Measurements from ENCODE around the gene DNAH1.

DNA sequence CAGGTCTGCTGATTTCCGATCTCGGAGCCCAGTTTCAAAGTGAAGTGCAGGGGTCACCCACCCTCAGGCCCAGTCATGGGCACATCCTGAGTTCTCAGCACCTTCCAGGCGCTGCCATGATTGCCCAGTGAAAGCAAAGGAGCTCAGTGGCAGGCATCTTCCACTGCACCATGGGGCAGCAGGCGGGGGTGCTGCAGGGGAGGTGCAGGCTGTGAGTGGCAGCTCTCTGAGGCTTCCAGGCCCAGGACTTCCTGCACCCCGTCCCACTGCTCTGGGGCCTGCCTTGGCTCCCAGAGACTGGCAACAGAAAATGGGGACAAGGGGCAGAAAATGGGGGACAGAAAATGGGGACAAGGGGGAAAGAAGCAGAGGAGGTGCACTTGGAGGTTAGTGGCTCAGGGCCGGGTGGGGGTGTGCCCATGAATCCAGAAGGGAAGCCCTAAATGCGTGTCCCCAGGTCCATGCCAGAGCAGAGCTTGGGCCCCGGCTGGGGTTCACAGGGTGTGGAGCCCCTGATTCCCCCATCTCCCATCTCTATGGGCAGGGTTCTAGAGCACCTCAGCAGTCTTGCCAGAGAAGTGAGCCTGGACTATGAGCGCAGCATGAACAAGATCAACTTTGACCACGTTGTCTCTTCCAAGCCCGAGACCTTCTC, 28.0 kb downstream of the DNAH1 start:
- TF ChIP-seq POLR2A (IDR thresholded peaks at IDR 0.05) = no peak
- TF ChIP-seq POLR2AphosphoS5 (IDR thresholded peaks at IDR 0.05) = no peak
- TF ChIP-seq, protein P1, sequence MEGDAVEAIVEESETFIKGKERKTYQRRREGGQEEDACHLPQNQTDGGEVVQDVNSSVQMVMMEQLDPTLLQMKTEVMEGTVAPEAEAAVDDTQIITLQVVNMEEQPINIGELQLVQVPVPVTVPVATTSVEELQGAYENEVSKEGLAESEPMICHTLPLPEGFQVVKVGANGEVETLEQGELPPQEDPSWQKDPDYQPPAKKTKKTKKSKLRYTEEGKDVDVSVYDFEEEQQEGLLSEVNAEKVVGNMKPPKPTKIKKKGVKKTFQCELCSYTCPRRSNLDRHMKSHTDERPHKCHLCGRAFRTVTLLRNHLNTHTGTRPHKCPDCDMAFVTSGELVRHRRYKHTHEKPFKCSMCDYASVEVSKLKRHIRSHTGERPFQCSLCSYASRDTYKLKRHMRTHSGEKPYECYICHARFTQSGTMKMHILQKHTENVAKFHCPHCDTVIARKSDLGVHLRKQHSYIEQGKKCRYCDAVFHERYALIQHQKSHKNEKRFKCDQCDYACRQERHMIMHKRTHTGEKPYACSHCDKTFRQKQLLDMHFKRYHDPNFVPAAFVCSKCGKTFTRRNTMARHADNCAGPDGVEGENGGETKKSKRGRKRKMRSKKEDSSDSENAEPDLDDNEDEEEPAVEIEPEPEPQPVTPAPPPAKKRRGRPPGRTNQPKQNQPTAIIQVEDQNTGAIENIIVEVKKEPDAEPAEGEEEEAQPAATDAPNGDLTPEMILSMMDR (IDR thresholded peaks at IDR 0.05) = no peak
